Mammary epithelial cell (primary cell): ENCODE results near the gene FADS6.

Source experiments
- CTCF ChIP-seq, 2 donors: IDR thresholded peaks in 1 of 2; conservative IDR thresholded peaks in 1 of 2; 2 replicates each; pipeline ENCODE4 v1.5.1; 2011 to 2012; ENCODE audit warnings: inconsistent platforms in 2 of 2, low read length in 2 of 2, mild to moderate bottlenecking in 2 of 2, control low read depth in 1 of 2, low read depth in 1 of 2; ENCODE audit not compliant: insufficient read depth in 1 of 2; ENCODE audit errors: extremely low read depth in 1 of 2
- EZH2 ChIP-seq: IDR thresholded peaks from 2 replicates; pipeline ENCODE4 v1.6.1; 2012; ENCODE audit warnings: low read length, inconsistent platforms, borderline replicate concordance

DNA sequence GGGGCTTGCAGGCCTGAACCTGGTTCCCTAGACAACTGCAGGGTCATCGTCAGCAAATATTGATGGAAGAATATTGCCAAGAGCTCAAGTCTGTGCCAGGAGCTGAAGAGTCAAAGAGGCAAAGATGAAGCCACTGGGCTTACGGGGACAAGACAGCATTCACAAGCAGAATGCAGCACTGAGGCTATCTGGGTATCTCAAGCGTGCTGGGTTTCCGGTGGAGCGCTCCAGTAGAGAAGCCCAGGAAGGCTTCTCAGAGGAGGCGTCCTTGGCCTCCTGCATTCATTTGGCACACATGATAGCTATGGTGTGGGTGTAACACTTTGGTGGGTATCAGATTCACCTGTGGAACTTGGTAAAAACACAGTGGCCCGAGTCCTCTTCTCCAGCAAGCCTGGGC, 2.9 kb downstream of the FADS6 start:
- TF ChIP-seq CTCF (conservative IDR thresholded peaks at IDR 0.05 in 1 of 2, IDR thresholded peaks at IDR 0.05 in 1 of 2; ENCODE audit: extremely low read depth in 1 of 2, insufficient read depth in 1 of 2, low read depth in 1 of 2, low read length in 2 of 2) (no peak), EZH2 (no peak)
